Colonic mucosa (tissue), 4 donors: ENCODE measurements around the gene ADD1. TPM values are rescaled to one million over a fixed set of nuclear protein-coding genes. Genes with fewer than 3 reads are reported as not detected.

Experiments used
- DNase-seq: peaks from one replicate; pipeline ENCODE4 v3.0.0-alpha.2; 2020
- H3K27ac ChIP-seq: fragments of 200-600 bp; one replicate; pipeline ENCODE4 v1.8.0; 2021
- H3K27me3 ChIP-seq: fragments of 200-600 bp; one replicate; pipeline ENCODE4 v1.8.0; 2021
- H3K36me3 ChIP-seq: fragments of 200-600 bp; one replicate; pipeline ENCODE4 v1.8.0; 2021
- H3K4me1 ChIP-seq: fragments of 200-600 bp; one replicate; pipeline ENCODE4 v1.8.0; 2021; ENCODE audit warnings: mild to moderate bottlenecking
- H3K4me3 ChIP-seq: fragments of 200-600 bp; one replicate; pipeline ENCODE4 v1.8.0; 2021
- H3K9ac ChIP-seq, 2 donors: one replicate each; pipeline ENCODE4 v1.7.0; 2013; ENCODE audit warnings: control low read depth in 2 of 2, low read depth in 2 of 2, low read length in 2 of 2
- H3K9me3 ChIP-seq: fragments of 200-600 bp; one replicate; pipeline ENCODE4 v1.8.0; 2021
- CTCF ChIP-seq: fragments of 200-600 bp; IDR thresholded peaks from one replicate; pipeline ENCODE4 v1.8.0; 2022; ENCODE audit warnings: antibody characterized with exemption, mild to moderate bottlenecking
- intact Hi-C: fragments of 100-400 bp; cut with DNase I; formaldehyde crosslinking; loops from one replicate; pipeline ENCODE4 v1.14.1; 2022
- total RNA-seq, 2 donors: library from RNA; stranded (reverse); fragmentation: NEBNext Ultra II Directional in 1 of 2; extraction: Animal tissue kit (Norgen Biotek cat#: 25700) in 1 of 2; gene quantifications; one replicate each; pipeline ENCODE4 v1.2.1, GENCODE V29; 2021
- donor health status: healthy.
- donor health status: DM: no; HTN: no; CAD: no.
- donor health status: DM: no; HTN: no; CAD: no.

The ADD1 gene
- total RNA-seq, 2 donors from 2014 or later, result 223 to 233 TPM

GRCh38 chr4:2930758-2931511 is 87.3 kb downstream of the ADD1 start:
- H3K27ac ChIP-seq, result peak overlapping the region; percentile 32
- intact Hi-C loops, result loop anchor here (5.0 to 10.0 kb wide), 2 partner anchors 86 to 169 kb away; partner anchors contain the start of gene ADD1
- TF ChIP-seq CTCF, result no peak
- H3K4me1 ChIP-seq, result peaks cover 17% of the 10 kb centered on the region
- DNase-seq, result peak; percentile 53
- H3K9ac ChIP-seq, result peak overlapping the region in 1 of 2 donors; percentile 34
- H3K4me3 ChIP-seq, result no peak overlapping the region
- H3K36me3 ChIP-seq, result peaks cover 7% of the 10 kb centered on the region
- no peaks in the 10 kb centered on the region for H3K9me3 ChIP-seq
- no peaks in the 10 kb centered on the region for H3K27me3 ChIP-seq

GRCh38 chr4:2931512-2932301 is 88.1 kb downstream of the ADD1 start:
- H3K27ac ChIP-seq, result peak overlapping the region; percentile 32
- H3K27me3 ChIP-seq, result no peaks in the 10 kb centered on the region
- no peak for TF ChIP-seq CTCF
- peak overlapping the region; percentile 34 to 62 for H3K9ac ChIP-seq
- DNase-seq, result peak; percentile 50
- intact Hi-C loops, result loop anchor here (5.0 to 10.0 kb wide), 2 partner anchors 87 to 169 kb away; partner anchors contain the start of gene ADD1
- peaks cover 17% of the 10 kb centered on the region for H3K4me1 ChIP-seq
- H3K9me3 ChIP-seq, result no peaks in the 10 kb centered on the region
- H3K4me3 ChIP-seq, result no peak overlapping the region
- no peaks in the 10 kb centered on the region for H3K36me3 ChIP-seq

- intact Hi-C loops, result loop anchor here (5.0 to 10.0 kb wide), 2 partner anchors 88 to 170 kb away; partner anchors contain the start of gene ADD1
- Histone ChIP-seq H3K9ac (peak overlapping the region; percentile 24 to 40), H3K27me3 (no peaks in the 10 kb centered on the region), H3K36me3 (no peaks in the 10 kb centered on the region), H3K4me3 (no peak overlapping the region), H3K4me1 (peaks cover 17% of the 10 kb centered on the region), H3K27ac (peak overlapping the region; percentile 79), H3K9me3 (no peaks in the 10 kb centered on the region)
- no peak for TF ChIP-seq CTCF
- DNase-seq, result no peak
Measured at GRCh38 chr4:2932321-2932950, 88.8 kb downstream of the ADD1 start.

GRCh38 chr4:2932951-2933565 is 89.4 kb downstream of the ADD1 start:
- H3K27ac ChIP-seq, result peak overlapping the region; percentile 79
- no peak for TF ChIP-seq CTCF
- H3K9me3 ChIP-seq, result no peaks in the 10 kb centered on the region
- H3K4me3 ChIP-seq, result peak overlapping the region; percentile 94
- intact Hi-C loops, result loop anchor here (5.0 to 10.0 kb wide), 2 partner anchors 88 to 171 kb away; partner anchors contain the start of gene ADD1
- peak overlapping the region; percentile 58 to 64 for H3K9ac ChIP-seq
- H3K27me3 ChIP-seq, result no peaks in the 10 kb centered on the region
- H3K36me3 ChIP-seq, result no peaks in the 10 kb centered on the region
- DNase-seq, result no peak
- H3K4me1 ChIP-seq, result peaks cover 17% of the 10 kb centered on the region
